HG03066 (cell line): ENCODE data around the gene MRTFA.
"Not testable (repeated sequence)": the region's sequence is repeated elsewhere in the genome, so short reads cannot be mapped to it uniquely, and the experiment has no call there.

Source experiments
- ATAC-seq: cut with Tn5 transposase; IDR thresholded peaks from one replicate; pipeline ENCODE4 v1.9.1; 2021; ENCODE audit warnings: low read depth; ENCODE audit not compliant: unreplicated experiment

The MRTFA gene

GRCh38 chr22:40628354-40629042 lies 8.0 kb downstream of the MRTFA start:
- no peak for ATAC-seq

- ATAC-seq, result no peak
Measured at GRCh38 chr22:40627612-40628011, 8.9 kb downstream of the MRTFA start.

GRCh38 chr22:40626851-40627250 lies 9.7 kb downstream of the MRTFA start:
- ATAC-seq, result no peak

- not testable (repeated sequence) for ATAC-seq
Measured at GRCh38 chr22:40625794-40626193, 10.7 kb downstream of the MRTFA start.

- not testable (repeated sequence) for ATAC-seq
Measured at GRCh38 chr22:40625281-40625680, 11.2 kb downstream of the MRTFA start.

GRCh38 chr22:40624770-40625169 lies 11.7 kb downstream of the MRTFA start:
- ATAC-seq, result no peak

- no peak for ATAC-seq
Measured at GRCh38 chr22:40621309-40622151, 15.0 kb downstream of the MRTFA start.

- ATAC-seq, result no peak
Measured at GRCh38 chr22:40620464-40621046, 16.0 kb downstream of the MRTFA start.

- no peak for ATAC-seq
Measured at GRCh38 chr22:40618400-40618799, 18.1 kb downstream of the MRTFA start.

GRCh38 chr22:40616578-40616977 lies 19.9 kb downstream of the MRTFA start:
- no peak for ATAC-seq

- no peak for ATAC-seq
Measured at GRCh38 chr22:40613067-40613466, 23.5 kb downstream of the MRTFA start.

GRCh38 chr22:40612291-40612751 lies 24.2 kb downstream of the MRTFA start:
- no peak for ATAC-seq

GRCh38 chr22:40611606-40612005 lies 24.9 kb downstream of the MRTFA start:
- no peak for ATAC-seq

GRCh38 chr22:40610329-40610850 lies 26.1 kb downstream of the MRTFA start:
- no peak for ATAC-seq

- no peak for ATAC-seq
Measured at GRCh38 chr22:40609216-40609615, 27.3 kb downstream of the MRTFA start.

- ATAC-seq, result no peak
Measured at GRCh38 chr22:40607506-40607905, 29.0 kb downstream of the MRTFA start.

- no peak for ATAC-seq
Measured at GRCh38 chr22:40606306-40606705, 30.2 kb downstream of the MRTFA start.

- ATAC-seq, result no peak
Measured at GRCh38 chr22:40605761-40606160, 30.8 kb downstream of the MRTFA start.

GRCh38 chr22:40603088-40603605 lies 33.4 kb downstream of the MRTFA start:
- no peak for ATAC-seq

GRCh38 chr22:40602231-40602630 lies 34.3 kb downstream of the MRTFA start:
- no peak for ATAC-seq

GRCh38 chr22:40599731-40600130 lies 36.8 kb downstream of the MRTFA start:
- no peak for ATAC-seq
